Hypothalamus (tissue), 51 donors: ENCODE results near the gene SGCG.
"Not testable (repeated sequence)": the region's sequence is repeated elsewhere in the genome, so short reads cannot be mapped to it uniquely, and the experiment has no call there.

Source experiments
- DNase-seq, 51 donors: peaks; one replicate each; lab custom pipeline; 2025; lab: John Stamatoyannopoulos, UW

The SGCG gene

GRCh38 chr13:23205807-23206206, 25.0 kb downstream of the SGCG start:
- DNase-seq = no peak

- no peak for DNase-seq
Observed at GRCh38 chr13:23212671-23213070, 31.9 kb downstream of the SGCG start.

- DNase-seq = no peak
Observed at GRCh38 chr13:23231241-23231640, 50.5 kb downstream of the SGCG start.

DNA sequence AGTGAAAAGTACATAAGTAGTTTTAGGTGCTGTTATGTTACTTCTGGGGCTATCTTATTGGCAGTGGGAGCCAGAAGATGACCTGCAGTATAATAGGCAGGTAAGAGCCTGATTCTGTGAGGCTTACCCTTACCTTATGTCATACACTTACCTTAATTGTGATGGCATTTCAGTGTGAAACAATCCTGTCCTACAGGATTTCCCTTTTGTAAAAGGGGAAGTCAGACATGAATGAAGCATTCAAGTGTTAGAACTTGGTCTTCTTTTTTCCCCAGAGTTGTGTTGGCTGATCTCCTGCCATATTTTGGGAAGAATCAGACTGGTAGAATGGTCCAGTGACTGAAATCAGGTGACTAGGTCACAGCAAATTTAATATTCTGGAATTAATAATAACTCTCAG, 55.2 kb downstream of the SGCG start:
- DNase-seq = no peak

GRCh38 chr13:23243066-23243465, 62.3 kb downstream of the SGCG start:
- DNase-seq = no peak

DNA sequence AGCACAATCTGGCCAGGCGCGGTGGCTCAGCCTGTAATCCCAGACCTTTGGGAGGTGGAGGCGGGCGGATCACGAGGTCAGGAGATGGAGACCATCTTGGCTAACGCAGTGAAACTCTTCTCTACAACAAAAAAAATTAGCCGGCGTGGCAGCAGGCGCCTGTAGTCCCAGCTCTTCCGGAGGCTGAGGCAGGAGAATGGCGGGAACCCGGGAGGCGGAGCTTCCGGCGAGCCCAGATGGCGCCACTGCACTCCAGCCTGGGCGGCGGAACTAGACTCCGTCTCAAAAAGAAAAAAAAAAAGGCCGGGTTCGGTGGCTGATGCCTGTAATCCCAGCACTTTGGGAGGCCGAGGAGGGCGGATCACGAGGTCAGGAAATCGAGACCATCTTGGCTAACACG, 67.6 kb downstream of the SGCG start:
- not testable (repeated sequence) for DNase-seq

DNA sequence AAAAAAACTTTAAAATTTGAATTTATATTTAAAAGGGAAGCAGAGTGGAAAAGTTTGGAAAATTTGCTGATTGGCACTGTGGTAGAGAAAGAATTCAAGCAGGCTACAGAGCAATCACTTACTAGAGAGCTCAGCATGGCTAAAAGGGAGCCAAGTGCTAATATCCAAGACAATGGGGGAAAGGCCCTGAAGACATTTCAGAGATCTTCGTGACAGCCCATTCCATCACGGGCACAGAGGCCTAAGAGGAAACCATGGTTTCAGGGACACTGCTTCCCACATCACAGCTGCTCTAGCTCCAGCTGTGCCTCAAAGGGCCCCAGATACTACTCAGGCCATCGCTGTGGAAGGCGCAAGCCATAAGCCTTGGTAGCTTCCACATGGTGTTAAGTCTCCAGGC, 73.7 kb downstream of the SGCG start:
- no peak for DNase-seq

DNA sequence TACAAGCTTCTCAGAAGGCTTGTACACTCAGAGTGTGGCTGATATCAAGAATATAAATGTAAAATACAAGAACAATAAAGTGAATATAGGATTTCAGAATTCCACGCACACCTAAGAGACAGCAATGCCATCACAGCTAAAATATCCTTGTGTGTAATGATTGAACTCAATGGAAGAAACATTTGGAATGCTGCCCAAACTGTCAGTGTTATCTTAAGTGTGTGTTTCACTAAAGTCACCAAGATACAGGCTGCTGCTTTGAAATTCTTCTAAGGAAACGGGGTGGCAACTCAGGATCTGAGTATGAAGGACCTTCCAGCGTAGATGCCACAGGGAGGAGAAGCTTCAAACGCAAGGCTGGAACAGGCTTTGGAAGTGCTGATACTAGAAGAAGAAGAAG, 86.8 kb downstream of the SGCG start:
- no peak for DNase-seq

GRCh38 chr13:23268441-23268840, 87.7 kb downstream of the SGCG start:
- DNase-seq = no peak

DNA sequence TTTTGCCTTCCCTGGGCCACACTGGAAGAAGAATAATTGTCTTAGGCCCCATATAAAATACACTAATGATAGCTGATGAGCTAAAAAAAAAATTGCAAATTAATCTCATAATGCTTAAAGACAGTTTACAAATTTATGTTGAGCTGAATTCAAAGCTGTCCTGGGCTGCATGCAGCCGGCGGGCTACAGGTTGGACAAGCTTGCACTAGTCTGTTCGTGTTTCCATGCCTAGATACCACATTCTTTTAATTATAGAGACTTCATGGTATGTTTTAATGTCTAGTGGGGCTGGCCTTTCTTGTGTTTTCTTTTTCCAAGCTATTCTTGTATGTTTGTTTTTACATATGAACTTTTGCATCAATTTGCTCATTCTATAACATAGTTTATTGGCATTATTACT, 90.6 kb downstream of the SGCG start:
- DNase-seq = no peak

- DNase-seq = no peak
Observed at GRCh38 chr13:23273498-23273897, 92.7 kb downstream of the SGCG start.

GRCh38 chr13:23279321-23279720, 98.5 kb downstream of the SGCG start:
- DNase-seq = no peak

- DNase-seq = no peak
Observed at GRCh38 chr13:23288564-23288963, 107.8 kb downstream of the SGCG start.

DNA sequence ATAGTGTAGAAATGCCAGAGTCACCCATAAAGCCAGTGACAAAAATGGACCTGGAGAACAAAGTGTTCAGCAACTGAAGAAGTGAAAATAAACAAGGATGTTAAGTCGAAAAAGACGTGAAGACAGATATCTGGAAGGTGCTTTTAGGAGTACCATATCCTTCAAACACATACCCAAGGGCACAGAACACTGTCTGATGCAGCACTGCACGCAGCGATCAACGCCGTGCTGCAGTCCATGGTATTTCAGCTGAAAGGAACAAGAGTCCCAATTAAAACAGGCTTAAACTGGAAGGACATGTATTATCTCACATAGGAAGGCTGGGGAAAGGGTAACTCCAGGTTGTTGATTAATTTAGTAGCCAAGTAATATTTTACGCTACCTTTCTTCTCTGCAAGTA, 108.2 kb downstream of the SGCG start:
- DNase-seq = no peak

- DNase-seq = peak in 3 of 51 donors; percentile 3 to 14 (median 10)
Observed at GRCh38 chr13:23289917-23290357, 109.2 kb downstream of the SGCG start.

- no peak for DNase-seq
Observed at GRCh38 chr13:23292586-23292985, 111.8 kb downstream of the SGCG start.

DNA sequence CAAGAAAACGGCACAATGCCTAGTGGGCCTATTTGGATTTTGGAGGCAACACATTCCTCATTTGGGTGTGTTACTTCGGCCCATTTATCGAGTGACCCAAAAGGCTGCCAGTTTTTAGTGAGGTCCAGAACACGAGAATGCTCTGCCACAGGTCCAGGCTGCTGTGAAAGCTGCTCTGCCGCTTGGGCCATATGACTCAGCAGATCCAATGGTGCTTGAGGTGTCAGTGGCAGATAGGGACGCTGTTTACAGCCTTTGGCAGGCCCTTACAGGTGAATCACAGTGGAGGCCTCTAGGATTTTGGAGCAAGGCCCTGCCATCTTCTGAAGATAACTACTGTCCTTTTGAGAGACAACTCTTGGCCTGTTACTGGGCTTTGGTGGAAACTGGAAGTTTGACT, 134.1 kb downstream of the SGCG start:
- not testable (repeated sequence) for DNase-seq

- no peak for DNase-seq
Observed at GRCh38 chr13:23319883-23320224, 139.1 kb downstream of the SGCG start.

- no peak for DNase-seq
Observed at GRCh38 chr13:23320926-23321534, 140.3 kb downstream of the SGCG start.

- DNase-seq = peak in 5 of 51 donors; percentile 6 to 31 (median 17)
Observed at GRCh38 chr13:23321535-23322241, 140.9 kb downstream of the SGCG start.

GRCh38 chr13:23322353-23323336, 141.9 kb downstream of the SGCG start:
- DNase-seq = peak in 2 of 51 donors; percentile 14 to 18
